Measurements from ENCODE around the gene ITGA11. TPM values are rescaled to one million over a fixed set of nuclear protein-coding genes. Genes with fewer than 3 reads are reported as not detected.

The ITGA11 gene
- total RNA-seq, 1 donor, result 567 TPM

GRCh38 chr15:68300115-68300940, 131.6 kb downstream of the ITGA11 start:
- no peak overlapping the region for H2AFZ ChIP-seq (ENCODE audit: low read length)
- peaks cover 9% of the 10 kb centered on the region for H3K79me2 ChIP-seq (ENCODE audit: insufficient read depth, low read length)
- H3K27ac ChIP-seq (ENCODE audit: low read depth, low read length), result no peak overlapping the region
- no peak for TF ChIP-seq CTCF (IDR thresholded peaks at IDR 0.05; ENCODE audit: extremely low read depth, low read depth, low read length)
- H3K36me3 ChIP-seq (ENCODE audit: insufficient read depth, low read length), result peaks cover 82% of the 10 kb centered on the region
- DNase-seq (ENCODE audit: insufficient read length, low spot score, missing footprints), result no peak
- no peak overlapping the region for H3K4me2 ChIP-seq (ENCODE audit: insufficient read depth, low read length)
- peaks cover 5% of the 10 kb centered on the region for H4K20me1 ChIP-seq (ENCODE audit: insufficient read depth, low read length)
- H3K4me1 ChIP-seq (ENCODE audit: insufficient read depth, low read length), result peaks cover 8% of the 10 kb centered on the region
- no peaks in the 10 kb centered on the region for H3K9me3 ChIP-seq (ENCODE audit: low read depth, low read length)
- no peaks in the 10 kb centered on the region for H3K27me3 ChIP-seq (ENCODE audit: insufficient read depth, low read length)
- no peak overlapping the region for H3K4me3 ChIP-seq (ENCODE audit: insufficient read depth, low read length)

- H3K27me3 ChIP-seq (ENCODE audit: insufficient read depth, low read length), result no peaks in the 10 kb centered on the region
- H3K4me3 ChIP-seq (ENCODE audit: insufficient read depth, low read length), result no peak overlapping the region
- no peak overlapping the region for H2AFZ ChIP-seq (ENCODE audit: low read length)
- no peak for TF ChIP-seq CTCF (IDR thresholded peaks at IDR 0.05; ENCODE audit: extremely low read depth, low read depth, low read length)
- peaks cover 2% of the 10 kb centered on the region for H4K20me1 ChIP-seq (ENCODE audit: insufficient read depth, low read length)
- peaks cover 79% of the 10 kb centered on the region for H3K36me3 ChIP-seq (ENCODE audit: insufficient read depth, low read length)
- peaks cover 18% of the 10 kb centered on the region for H3K79me2 ChIP-seq (ENCODE audit: insufficient read depth, low read length)
- H3K9me3 ChIP-seq (ENCODE audit: low read depth, low read length), result no peaks in the 10 kb centered on the region
- H3K4me2 ChIP-seq (ENCODE audit: insufficient read depth, low read length), result peak overlapping the region; percentile 71
- DNase-seq (ENCODE audit: insufficient read length, low spot score, missing footprints), result no peak
- H3K27ac ChIP-seq (ENCODE audit: low read depth, low read length), result peak overlapping the region; percentile 21
- peaks cover 8% of the 10 kb centered on the region for H3K4me1 ChIP-seq (ENCODE audit: insufficient read depth, low read length)
Measured at GRCh38 chr15:68299436-68299835, 132.5 kb downstream of the ITGA11 start.

- H3K79me2 ChIP-seq (ENCODE audit: insufficient read depth, low read length), result peaks cover 23% of the 10 kb centered on the region
- no peak overlapping the region for H2AFZ ChIP-seq (ENCODE audit: low read length)
- peaks cover 8% of the 10 kb centered on the region for H3K4me1 ChIP-seq (ENCODE audit: insufficient read depth, low read length)
- no peaks in the 10 kb centered on the region for H3K9me3 ChIP-seq (ENCODE audit: low read depth, low read length)
- peaks cover 75% of the 10 kb centered on the region for H3K36me3 ChIP-seq (ENCODE audit: insufficient read depth, low read length)
- TF ChIP-seq CTCF (IDR thresholded peaks at IDR 0.05; ENCODE audit: extremely low read depth, low read depth, low read length), result no peak
- peak; percentile 50 for DNase-seq (ENCODE audit: insufficient read length, low spot score, missing footprints)
- H3K27ac ChIP-seq (ENCODE audit: low read depth, low read length), result peak overlapping the region; percentile 21
- peak overlapping the region; percentile 71 for H3K4me2 ChIP-seq (ENCODE audit: insufficient read depth, low read length)
- H3K27me3 ChIP-seq (ENCODE audit: insufficient read depth, low read length), result no peaks in the 10 kb centered on the region
- H4K20me1 ChIP-seq (ENCODE audit: insufficient read depth, low read length), result peaks cover 1% of the 10 kb centered on the region
- H3K4me3 ChIP-seq (ENCODE audit: insufficient read depth, low read length), result no peak overlapping the region
Measured at GRCh38 chr15:68298882-68299381, 133.0 kb downstream of the ITGA11 start.

GRCh38 chr15:68298336-68298735, 133.6 kb downstream of the ITGA11 start:
- Histone ChIP-seq H3K27me3 (ENCODE audit: insufficient read depth, low read length) (no peaks in the 10 kb centered on the region), H3K4me1 (ENCODE audit: insufficient read depth, low read length) (peaks cover 8% of the 10 kb centered on the region), H3K4me3 (ENCODE audit: insufficient read depth, low read length) (no peak overlapping the region), H3K27ac (ENCODE audit: low read depth, low read length) (no peak overlapping the region), H4K20me1 (ENCODE audit: insufficient read depth, low read length) (no peaks in the 10 kb centered on the region), H3K4me2 (ENCODE audit: insufficient read depth, low read length) (peak overlapping the region; percentile 71), H3K79me2 (ENCODE audit: insufficient read depth, low read length) (peaks cover 29% of the 10 kb centered on the region), H2AFZ (ENCODE audit: low read length) (no peak overlapping the region), H3K9me3 (ENCODE audit: low read depth, low read length) (no peaks in the 10 kb centered on the region), H3K36me3 (ENCODE audit: insufficient read depth, low read length) (peaks cover 75% of the 10 kb centered on the region)
- DNase-seq (ENCODE audit: insufficient read length, low spot score, missing footprints), result no peak
- TF ChIP-seq CTCF (IDR thresholded peaks at IDR 0.05; ENCODE audit: extremely low read depth, low read depth, low read length), result no peak

Data from osteoblast (primary cell).